ENCODE results near the gene CCDC60. TPM values are rescaled to one million over a fixed set of nuclear protein-coding genes. Genes with fewer than 3 reads are reported as not detected.

The CCDC60 gene, protein sequence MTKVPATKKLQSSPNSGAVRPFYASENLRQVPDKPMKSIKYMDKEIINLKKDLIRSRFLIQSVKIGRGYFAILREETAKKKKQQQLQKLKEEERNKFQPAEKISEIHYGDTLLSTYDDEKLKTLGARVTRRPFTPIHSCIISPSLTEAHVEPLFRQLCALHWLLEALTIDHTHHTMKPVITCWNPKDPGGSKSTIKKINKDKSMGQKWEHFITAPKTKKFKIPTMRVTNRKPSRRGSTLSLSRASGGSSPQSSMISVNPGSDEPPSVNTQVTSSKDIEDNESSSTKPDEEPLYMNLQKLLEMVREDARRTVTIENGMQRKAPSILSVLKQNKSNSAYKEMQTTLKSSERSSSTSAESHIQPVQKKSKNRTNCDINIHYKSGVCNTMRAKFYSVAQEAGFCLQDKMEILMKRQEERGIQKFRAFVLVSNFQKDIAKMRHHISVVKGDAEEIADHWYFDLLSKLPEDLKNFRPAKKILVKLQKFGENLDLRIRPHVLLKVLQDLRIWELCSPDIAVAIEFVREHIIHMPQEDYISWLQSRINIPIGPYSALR
- total RNA-seq (2014; rRNA removed; shearing (Covaris generic)): not detected in 2 replicates

DNA sequence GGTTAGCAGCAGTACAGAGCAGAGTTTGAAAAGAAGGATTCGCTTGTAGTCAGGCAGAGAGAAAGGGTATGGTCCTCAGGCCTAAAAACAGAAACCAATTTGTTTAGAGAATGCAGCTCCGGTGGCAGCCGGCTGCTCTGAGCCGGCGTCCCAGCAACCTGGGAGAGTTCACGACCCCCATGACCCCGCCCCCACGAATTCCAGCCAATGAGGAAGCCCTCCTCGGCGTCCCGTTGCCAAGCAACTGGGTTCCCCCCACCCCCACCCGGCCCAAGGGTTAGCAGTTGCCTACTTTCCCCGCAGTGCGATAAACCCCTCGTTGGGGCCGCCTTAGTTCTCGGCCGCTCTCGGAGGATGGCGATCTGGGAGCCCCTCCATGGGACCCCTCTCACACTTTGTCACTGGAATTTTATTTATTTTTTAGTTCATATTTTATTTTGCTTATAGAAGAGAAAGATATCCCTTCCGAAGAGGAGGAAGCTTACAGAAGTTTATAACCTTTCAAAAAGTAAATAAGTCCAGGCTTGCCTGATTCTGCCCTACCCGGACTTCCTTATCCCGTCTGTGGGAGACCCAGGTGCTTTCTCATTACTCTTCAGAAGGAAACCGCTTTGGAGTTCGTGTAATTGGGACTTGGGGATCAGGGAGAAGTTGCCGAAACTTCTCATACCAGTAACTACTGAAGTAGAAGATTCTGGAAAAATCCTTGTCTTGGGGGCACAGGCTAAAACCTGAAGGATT, at the start of gene CCDC60:
TSS of gene CCDC60 (plus strand) at position 300 of the 741 bp plus-strand sequence. CDS start 448 bp downstream, outside the sequence.
- no peak for DNase-seq (ENCODE audit: low read depth)

GRCh38 chr12:119288576-119288975, 46.0 kb upstream of the CCDC60 start:
- no peak for DNase-seq (ENCODE audit: low read depth)

GRCh38 chr12:119292893-119293630, 41.5 kb upstream of the CCDC60 start:
- DNase-seq (ENCODE audit: low read depth): no peak

DNA sequence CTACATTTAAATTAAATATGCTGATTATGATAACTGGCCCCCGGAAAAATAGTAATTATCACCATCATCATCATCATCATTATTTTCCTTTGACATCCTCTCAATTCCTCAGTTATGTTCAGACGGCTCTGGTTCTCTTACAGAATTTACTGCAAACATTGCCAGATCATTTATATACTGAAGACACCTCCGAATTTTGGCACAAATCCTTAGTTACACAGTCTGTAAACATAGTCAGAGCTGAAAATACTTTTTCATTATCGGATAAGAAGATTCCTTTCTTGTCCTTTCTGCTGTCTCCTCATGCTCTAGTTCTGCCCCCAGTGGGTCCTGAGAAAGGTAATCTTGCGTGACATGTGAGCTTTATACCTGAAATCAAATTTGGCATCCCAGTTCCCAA, 40.3 kb upstream of the CCDC60 start:
- DNase-seq (ENCODE audit: low read depth): no peak

DNA sequence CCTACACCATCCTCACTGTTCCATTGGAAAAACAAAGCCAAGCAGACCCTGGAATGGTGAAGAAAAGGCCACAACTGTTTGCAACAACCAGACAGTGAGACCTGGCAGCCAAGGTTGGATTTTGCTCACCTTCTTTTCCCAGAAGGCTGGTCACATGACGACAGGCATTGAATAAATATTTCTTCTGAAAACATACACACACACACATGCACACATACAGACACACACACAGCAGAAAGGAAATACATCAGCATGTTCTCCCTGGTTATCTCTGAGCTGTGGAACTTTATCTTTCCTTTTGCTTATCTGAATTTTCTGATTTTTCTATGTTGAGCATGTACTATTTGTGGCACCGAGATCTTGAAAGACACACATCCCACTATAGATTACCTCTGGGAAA, 38.0 kb upstream of the CCDC60 start:
- DNase-seq (ENCODE audit: low read depth): no peak

- DNase-seq (ENCODE audit: low read depth): no peak
Observed at GRCh38 chr12:119299130-119299529, 35.4 kb upstream of the CCDC60 start.

GRCh38 chr12:119301379-119301778, 33.1 kb upstream of the CCDC60 start:
- no peak for DNase-seq (ENCODE audit: low read depth)

GRCh38 chr12:119302451-119303080, 32.0 kb upstream of the CCDC60 start:
- no peak for DNase-seq (ENCODE audit: low read depth)

DNA sequence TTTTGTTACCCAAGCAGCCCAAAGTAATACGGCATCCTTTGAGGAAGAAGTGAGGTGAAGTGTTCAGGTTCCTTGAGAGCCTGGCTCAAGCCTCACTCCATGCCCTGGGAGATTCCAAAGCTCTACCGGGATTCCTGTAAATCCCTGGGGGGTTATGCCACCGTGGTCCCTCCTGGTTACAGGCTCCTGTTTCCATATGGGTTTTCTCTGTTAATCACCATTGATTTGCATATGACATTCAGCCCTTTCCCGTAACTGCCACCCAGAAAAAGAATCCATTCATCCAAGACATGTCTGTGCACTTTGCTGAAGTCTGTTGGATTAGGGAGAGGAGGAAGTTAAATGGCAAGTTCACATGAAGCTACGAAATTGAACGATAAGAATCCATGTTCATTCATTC, 27.9 kb upstream of the CCDC60 start:
- DNase-seq (ENCODE audit: low read depth): no peak

DNA sequence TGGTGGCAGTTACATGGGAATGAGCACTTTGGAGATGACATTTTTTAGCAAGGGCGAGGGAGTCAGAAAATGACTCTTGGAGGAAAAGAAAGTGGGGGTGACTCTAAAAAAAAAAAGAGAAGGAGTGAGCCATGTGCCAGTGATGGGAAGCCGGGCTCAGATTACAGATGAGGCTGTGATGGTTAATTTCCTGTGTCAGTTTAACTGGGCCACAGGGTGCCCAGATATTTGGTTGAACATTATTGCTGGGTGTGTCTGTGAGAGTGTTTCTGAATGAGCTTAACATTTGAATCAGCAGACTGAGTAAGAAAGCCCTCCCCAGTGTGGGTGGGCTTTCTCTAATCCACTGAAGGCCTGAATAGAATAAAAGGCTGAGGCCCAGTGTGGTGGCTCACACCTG, 26.8 kb upstream of the CCDC60 start:
- no peak for DNase-seq (ENCODE audit: low read depth)

GRCh38 chr12:119308708-119309456, 25.6 kb upstream of the CCDC60 start:
- DNase-seq (ENCODE audit: low read depth): no peak

- DNase-seq (ENCODE audit: low read depth): no peak
Observed at GRCh38 chr12:119311878-119312277, 22.7 kb upstream of the CCDC60 start.

DNA sequence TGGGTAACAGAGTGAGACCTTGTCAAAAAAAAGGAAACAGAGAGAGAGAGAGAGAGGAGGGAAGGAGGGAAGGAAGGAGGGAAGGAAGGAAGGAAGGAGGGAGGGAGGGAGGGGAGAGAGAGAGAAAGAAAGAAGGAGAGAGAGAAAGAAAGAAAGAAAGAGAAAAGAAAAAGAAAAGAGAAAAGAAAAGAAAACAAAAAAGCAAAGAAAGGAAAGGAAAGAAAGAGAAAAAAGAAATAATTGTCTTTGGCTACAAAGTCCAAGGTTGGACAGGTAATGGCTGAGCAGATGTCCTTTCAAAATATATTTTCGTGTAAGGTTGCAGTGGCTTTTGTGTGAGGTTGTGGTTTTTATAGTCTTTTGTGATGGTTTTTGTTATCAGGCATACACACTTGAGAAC, 21.6 kb upstream of the CCDC60 start:
- DNase-seq (ENCODE audit: low read depth): no peak

DNA sequence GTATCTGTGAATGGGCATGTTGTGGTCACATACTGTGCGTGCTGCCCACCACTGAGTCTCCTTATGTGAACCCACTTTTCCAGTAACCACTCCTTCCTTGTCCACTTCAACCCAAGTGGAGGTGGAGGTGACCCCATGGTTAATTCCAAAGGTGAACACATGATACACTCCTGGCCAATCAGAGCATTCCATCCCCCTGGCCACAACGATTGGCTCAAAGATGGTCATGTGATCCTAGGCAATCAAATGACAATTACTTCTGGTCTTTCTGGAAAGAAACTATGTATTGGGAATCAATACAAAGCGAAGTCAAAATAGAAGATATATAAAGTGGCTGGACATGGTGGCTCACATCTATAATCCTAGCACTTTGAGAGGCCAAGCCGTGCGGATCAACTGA, 20.2 kb upstream of the CCDC60 start:
- DNase-seq (ENCODE audit: low read depth): no peak

GRCh38 chr12:119319638-119320037, 14.9 kb upstream of the CCDC60 start:
- DNase-seq (ENCODE audit: low read depth): no peak

DNA sequence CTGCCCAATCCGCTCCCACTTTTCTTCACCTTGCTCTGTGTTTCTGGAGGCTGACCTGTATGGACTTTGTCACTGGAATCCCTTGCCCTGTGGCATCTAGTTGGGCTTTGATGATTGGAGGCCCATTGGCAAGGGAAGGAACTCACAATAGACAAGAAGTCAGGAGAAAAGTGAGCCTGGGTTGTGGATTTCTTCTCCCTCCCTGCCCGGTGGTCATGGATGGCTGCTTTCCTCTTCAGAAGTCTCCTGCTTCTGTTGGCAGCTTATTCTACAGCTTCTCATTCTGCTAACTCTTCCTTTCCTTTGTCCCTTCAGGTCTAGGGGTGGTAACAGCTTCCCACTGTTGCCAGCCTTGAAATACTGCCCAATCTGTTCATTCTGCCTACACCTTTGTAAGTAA, 13.9 kb upstream of the CCDC60 start:
- no peak for DNase-seq (ENCODE audit: low read depth)

DNA sequence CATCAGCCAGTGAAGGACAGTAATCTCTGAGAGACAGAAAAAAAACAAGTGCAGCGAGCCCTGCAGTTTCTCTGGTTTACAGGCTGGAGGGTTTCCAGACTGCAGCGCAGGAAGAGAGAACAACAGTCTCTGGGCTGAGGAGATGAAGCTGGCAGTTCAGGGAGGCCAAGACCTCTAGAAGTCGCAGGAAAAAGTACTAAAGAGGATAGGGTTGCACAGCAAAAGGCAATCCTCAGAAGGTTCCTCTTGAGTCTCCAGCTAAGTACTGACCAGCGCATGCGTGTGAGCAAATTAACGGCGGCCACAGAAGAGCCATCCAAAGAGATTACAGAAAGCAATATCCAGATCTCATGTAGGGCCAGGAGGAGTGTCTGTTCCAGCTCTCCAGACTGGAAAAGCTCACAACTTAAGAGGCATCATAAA, 12.2 kb upstream of the CCDC60 start:
- no peak for DNase-seq (ENCODE audit: low read depth)

- DNase-seq (ENCODE audit: low read depth): no peak
Observed at GRCh38 chr12:119325813-119326212, 8.7 kb upstream of the CCDC60 start.

DNA sequence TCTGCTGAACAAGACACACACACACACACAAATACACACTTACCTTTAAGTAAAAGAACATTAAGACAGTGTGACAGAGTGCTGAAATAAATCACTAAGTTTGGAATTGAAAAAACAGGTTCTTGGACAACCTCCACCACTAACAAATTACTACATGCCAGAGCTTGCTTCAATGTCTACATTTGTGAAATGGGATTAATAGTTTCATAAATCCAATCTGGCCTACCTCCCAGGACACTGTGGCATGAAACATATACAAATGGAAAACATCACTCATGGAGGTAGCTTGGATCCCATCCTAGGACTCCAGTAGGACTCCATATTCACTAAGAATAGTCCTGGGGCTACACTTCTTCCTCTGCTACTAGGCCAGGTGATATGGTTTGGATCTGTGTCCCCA, 8.2 kb upstream of the CCDC60 start:
- DNase-seq (ENCODE audit: low read depth): no peak

- DNase-seq (ENCODE audit: low read depth): no peak
Observed at GRCh38 chr12:119327471-119327870, 7.1 kb upstream of the CCDC60 start.

GRCh38 chr12:119328111-119328510, 6.4 kb upstream of the CCDC60 start:
- no peak for DNase-seq (ENCODE audit: low read depth)

Measured in RPMI7951 (cell line).